CD4-positive, alpha-beta T cell treated with Interleukin-12 subunit alpha and Interleukin-12 subunit beta, for 1 hour (primary cell): ENCODE data around the gene FAHD2A.
"Not testable (repeated sequence)": the region's sequence is repeated elsewhere in the genome, so short reads cannot be mapped to it uniquely, and the experiment has no call there.

Experiments
- DNase-seq: peaks from one replicate; pipeline ENCODE4 v3.0.0-alpha.2; 2020

Gene FAHD2A

GRCh38 chr2:95391641-95392310 lies 10.7 kb upstream of the FAHD2A start:
- no peak for DNase-seq

DNA sequence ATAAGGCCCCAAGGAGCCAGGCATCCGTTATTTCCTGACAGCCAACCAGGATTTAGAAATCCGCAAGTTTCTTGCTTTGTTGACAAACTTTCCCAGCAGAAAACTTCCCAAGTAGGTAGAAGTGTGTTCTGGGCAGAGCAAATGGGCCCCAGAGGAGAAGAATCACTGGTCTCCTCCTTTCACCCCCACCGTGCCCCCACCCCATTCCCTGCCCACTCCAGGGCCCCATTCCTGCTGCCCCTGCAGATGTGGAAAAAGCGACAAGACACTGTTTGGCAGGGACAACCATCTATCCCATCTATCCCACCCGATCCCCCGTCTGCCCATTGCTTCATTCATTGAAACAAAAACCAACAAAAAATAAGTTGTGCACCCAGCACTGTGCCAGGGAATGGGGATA lies 10.2 kb upstream of the FAHD2A start:
- no peak for DNase-seq

DNA sequence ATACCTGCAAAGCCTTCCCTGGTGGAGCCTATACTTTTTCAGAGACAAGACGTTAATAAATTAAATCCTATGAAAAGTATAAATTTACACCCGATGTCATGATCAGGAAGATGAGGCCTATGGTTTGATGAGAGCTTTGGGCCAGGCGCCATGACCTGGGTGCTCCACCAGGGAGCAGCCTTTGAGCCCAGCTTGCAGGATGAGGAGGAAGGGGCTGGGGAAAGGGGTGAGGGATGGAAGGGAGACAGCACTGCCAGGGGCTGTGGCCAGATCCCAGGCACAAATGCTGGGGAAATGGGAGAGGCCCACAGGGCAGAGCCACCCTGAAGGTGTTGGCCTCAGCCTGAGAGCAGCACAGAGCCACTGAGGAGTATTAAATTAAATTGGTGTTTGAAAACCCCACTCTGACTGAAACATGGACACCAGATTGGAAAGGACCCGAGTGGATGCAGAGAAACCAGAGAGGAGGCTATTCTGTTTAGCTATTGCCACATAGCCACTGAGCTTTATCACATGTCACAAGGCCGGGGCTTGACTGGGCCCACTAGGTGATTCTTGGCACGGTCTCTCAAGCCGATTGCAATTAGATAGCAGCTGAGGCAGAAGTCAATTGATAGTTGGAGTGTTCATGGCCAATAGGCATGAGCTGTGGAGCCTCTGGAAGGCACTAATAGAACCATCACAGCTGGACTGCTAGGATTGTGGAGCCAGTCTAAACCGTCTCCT lies 9.6 kb upstream of the FAHD2A start:
- DNase-seq: no peak

DNA sequence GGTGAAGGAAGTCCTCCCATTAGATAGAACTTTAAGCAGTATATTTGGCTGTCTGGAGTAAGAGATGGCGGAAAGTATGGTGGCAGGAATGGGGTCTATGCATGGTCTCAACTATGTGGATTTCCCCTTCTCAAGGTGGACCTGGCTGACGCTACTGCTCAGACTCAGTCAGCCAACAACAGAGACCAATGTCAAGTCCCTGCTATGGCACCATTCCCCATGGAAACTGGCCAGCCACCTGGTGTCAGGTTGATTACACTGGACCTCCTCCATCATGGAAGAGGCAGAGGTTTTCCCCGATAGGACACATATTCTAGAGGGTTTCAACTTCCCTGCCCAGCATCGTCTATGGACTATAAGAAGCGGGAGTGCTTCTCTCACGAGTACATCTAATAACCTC lies 8.6 kb upstream of the FAHD2A start:
- no peak for DNase-seq

DNA sequence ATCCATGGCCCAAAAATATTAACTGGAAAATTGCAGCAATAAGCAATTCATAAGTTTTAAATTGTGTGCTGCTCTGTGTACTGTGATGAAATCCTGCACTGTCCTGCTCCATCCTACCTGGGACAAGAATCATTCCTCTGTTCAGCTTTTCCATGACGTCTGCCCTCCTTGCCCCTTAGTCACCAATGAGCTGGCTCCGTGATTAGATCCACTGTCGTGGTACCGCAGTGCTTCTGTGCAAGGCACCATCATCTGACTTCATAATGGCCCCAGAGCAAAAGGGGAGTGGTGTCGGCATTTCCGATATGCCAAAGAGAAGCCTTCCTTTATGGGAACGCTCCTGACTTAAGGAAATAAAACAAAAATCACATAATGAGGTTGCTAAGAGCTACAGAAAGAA lies 3.4 kb upstream of the FAHD2A start:
- DNase-seq: no peak

GRCh38 chr2:95401480-95401879 lies 1.0 kb upstream of the FAHD2A start:
- DNase-seq: no peak

DNA sequence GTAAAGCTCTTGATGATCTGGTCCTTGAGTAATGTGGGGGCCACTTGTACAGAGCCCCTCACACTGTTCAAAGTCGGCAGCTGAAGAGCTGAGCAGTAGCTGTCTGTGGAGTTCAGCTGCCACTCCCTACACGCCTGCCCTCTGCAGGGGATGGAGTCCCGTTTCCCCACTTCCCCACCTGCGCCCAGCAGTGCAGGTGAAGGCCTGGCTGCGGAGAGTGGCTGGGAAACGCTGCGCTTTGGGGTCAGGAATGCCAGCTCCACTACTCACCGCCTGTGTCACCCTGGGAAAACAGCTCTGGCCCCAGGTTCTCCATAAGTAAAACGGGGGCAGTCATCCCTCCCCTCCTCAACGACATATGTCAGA lies 521 bp upstream of the FAHD2A start:
- DNase-seq: peak; percentile 3

- DNase-seq: peak; percentile 41
Measured at GRCh38 chr2:95403204-95403721, 755 bp downstream of the FAHD2A start.

DNA sequence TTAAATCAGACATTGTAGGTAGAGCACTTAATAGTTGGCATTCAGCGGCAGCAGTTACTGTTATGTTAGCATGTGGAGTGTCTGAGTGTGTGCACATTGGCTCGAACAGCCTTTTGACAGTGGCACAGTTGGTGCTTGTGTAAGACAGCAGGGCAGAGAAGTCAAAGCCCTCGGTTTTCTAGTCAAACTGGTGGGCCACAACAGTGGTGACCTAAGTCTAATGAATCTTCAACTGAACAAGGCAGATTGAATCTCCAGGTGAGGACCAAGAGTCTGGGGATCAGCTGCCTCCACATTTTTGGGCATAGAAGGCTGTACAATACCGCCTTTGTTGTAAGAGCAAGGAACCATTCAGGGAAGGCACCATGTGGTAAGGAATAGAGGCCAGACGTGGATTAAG lies 1.3 kb downstream of the FAHD2A start:
- not testable (repeated sequence) for DNase-seq

GRCh38 chr2:95404676-95405075 lies 2.2 kb downstream of the FAHD2A start:
- DNase-seq: not testable (repeated sequence)

DNA sequence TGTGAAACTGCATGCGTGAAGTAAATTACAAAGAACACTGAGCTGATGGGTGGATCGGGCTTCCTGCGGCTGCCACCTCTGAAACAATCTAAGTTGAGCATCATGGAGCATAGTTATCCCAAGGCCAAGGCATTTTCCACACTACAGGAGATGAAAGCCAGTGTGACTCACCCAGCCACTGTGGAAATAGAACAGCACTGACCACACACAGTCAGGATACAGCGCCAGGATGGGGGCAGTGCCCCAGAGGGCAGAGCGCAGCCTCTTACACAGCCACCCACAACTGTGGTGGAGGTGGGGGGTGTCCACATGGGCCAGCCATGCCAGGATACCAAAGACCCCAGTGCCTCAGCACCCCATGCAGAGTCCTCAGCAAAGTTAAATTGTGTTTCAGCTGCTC lies 8.7 kb downstream of the FAHD2A start:
- not testable (repeated sequence) for DNase-seq

- DNase-seq: peak; percentile 58
Measured at GRCh38 chr2:95414015-95414594, 11.6 kb downstream of the FAHD2A start.

DNA sequence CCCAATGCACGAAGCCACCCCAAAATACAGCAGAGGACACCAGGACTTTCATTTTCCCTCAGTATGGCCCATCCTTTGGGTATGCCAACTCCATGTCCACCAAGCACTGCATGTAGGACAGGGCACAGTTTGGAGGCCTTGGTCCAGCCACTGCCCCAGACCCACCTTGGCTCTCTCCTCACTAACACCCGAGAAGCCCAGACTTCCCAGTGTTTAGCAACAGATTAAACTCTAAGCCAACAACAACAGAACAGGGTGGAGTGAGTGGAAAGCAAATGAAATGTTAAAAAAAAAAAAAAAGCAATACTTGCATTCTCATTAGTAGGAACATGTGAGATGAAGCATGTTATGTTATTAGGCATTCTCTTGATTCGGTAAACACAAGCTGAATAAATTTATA lies 12.6 kb downstream of the FAHD2A start:
- DNase-seq: not testable (repeated sequence)

- DNase-seq: not testable (repeated sequence)
Measured at GRCh38 chr2:95415561-95415960, 13.1 kb downstream of the FAHD2A start.

- DNase-seq: not testable (repeated sequence)
Measured at GRCh38 chr2:95427196-95427867, 24.8 kb downstream of the FAHD2A start.

DNA sequence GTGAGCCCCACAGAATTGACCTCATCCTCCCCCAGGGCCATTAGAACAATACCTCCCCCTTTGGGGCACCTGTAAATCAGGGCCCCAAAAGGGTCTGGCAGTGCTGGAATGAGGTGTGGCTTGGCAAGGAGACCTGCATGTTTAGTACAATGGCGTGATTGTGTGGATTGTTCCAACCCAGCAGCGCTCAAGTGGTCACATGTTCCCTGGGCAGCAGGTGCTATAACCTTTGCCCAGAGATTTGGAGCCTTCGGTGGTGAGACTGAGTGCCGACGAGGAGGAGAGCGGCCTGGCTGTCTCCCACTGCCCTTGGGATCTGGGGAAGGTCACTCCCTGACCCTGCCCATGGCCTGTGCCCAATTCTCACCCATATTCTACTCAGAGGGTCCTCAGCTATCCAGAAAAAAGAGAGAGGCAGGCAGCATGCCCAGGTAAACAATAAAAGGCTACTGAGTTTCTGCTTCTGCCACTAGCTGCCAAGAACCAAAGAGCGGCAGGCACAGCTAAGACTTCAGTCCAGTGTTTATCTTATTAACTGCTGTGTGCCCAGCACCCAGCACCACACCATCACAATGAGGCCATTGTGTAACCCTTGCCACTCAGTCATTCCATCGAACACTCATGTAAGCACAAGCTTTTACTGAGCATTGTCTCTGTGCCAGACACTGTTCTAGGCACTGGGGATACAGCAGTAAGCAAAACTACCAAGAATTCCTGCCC lies 27.4 kb downstream of the FAHD2A start:
- DNase-seq: not testable (repeated sequence)

GRCh38 chr2:95433373-95433772 lies 30.9 kb downstream of the FAHD2A start:
- DNase-seq: not testable (repeated sequence)

DNA sequence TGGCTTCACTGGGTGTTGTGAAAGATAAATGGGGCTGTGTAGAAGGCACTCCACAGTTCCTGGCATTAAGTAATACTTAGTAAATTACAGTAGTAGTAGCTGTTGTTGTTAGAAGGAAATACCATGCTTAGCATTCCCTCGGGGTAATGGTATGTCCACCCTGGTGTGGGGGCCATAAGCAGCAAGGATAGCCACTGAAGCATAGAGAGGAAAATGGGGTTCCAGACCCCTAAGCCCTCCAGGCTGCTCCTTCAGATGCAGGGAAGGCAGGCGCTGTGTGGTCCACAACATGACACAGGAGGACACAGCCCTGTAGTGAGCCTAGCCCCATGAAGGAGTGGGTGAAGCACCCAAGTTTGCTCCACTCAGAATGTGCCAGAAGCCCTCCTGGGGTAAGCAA lies 31.5 kb downstream of the FAHD2A start:
- not testable (repeated sequence) for DNase-seq

DNA sequence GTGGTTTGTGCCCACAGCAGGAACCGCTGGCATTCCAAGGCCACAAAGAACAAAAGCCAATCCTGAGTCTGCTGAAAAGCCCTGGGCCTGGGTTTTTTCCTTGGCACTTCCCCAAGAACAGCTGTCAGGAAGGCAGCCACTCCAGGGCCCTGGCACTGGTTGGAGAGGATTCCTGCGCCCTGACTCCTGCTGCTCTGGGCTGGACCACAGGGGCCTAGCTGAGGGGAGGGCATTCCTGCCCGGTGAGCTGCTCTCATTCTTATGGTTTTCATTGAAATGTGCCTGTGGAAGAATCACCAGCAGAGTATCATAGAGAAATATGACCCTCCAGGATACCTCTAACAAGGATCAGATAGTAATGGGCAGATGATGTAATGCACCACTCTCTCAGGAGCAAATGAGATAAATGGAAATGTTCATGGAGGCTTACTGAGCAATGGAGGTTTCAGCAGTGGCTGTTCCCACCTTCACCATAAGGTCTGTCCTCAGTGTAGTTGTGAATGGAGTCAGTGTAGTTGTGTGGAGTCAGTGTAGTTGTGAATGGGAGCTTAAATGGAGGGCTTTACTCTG lies 32.1 kb downstream of the FAHD2A start:
- DNase-seq: not testable (repeated sequence)

GRCh38 chr2:95435162-95435871 lies 32.8 kb downstream of the FAHD2A start:
- not testable (repeated sequence) for DNase-seq

- DNase-seq: not testable (repeated sequence)
Measured at GRCh38 chr2:95435872-95436209, 33.3 kb downstream of the FAHD2A start.
